Measurements from ENCODE around the gene B9D1. TPM values are rescaled to one million over a fixed set of nuclear protein-coding genes. Genes with fewer than 3 reads are reported as not detected.

The B9D1 gene
- total RNA-seq, 2 donors from 2014 or later: 18.7 to 24.6 TPM

- no peaks in the 10 kb centered on the region for H3K36me3 ChIP-seq
- no peaks in the 10 kb centered on the region for H3K27me3 ChIP-seq
- H3K9me3 ChIP-seq: no peaks in the 10 kb centered on the region
- DNase-seq (ENCODE audit: low spot score): peak; percentile 93
- H3K4me1 ChIP-seq: peaks cover 0 to 66% of the 10 kb centered on the region in 2 donors
- peak overlapping the region; percentile 78 to 81 for H3K27ac ChIP-seq
- no peak for TF ChIP-seq CTCF (IDR thresholded peaks at IDR 0.05)
- H3K4me3 ChIP-seq: no peak overlapping the region
Measured at GRCh38 chr17:19346351-19347255, 15.9 kb downstream of the B9D1 start.

- H3K27ac ChIP-seq: peak overlapping the region; percentile 78 to 81
- no peak for DNase-seq (ENCODE audit: low spot score)
- peaks cover 0 to 68% of the 10 kb centered on the region in 2 donors for H3K4me1 ChIP-seq
- TF ChIP-seq CTCF (IDR thresholded peaks at IDR 0.05): no peak
- no peaks in the 10 kb centered on the region for H3K36me3 ChIP-seq
- no peak overlapping the region for H3K4me3 ChIP-seq
- H3K9me3 ChIP-seq: no peaks in the 10 kb centered on the region
- no peaks in the 10 kb centered on the region for H3K27me3 ChIP-seq
Measured at GRCh38 chr17:19345486-19346350, 16.8 kb downstream of the B9D1 start.

GRCh38 chr17:19345067-19345460 is 17.5 kb downstream of the B9D1 start:
- Histone ChIP-seq H3K36me3 (no peaks in the 10 kb centered on the region), H3K4me1 (peaks cover 0 to 68% of the 10 kb centered on the region in 2 donors), H3K9me3 (no peaks in the 10 kb centered on the region), H3K4me3 (no peak overlapping the region), H3K27me3 (no peaks in the 10 kb centered on the region), H3K27ac (no peak overlapping the region)
- DNase-seq (ENCODE audit: low spot score): no peak
- TF ChIP-seq CTCF (IDR thresholded peaks at IDR 0.05): no peak

GRCh38 chr17:19344311-19345066 is 18.0 kb downstream of the B9D1 start:
- TF ChIP-seq CTCF (IDR thresholded peaks at IDR 0.05): no peak
- no peaks in the 10 kb centered on the region for H3K9me3 ChIP-seq
- no peak for DNase-seq (ENCODE audit: low spot score)
- H3K27ac ChIP-seq: peak overlapping the region in 1 of 2 donors; percentile 56
- no peaks in the 10 kb centered on the region for H3K36me3 ChIP-seq
- H3K27me3 ChIP-seq: no peaks in the 10 kb centered on the region
- no peak overlapping the region for H3K4me3 ChIP-seq
- peaks cover 0 to 68% of the 10 kb centered on the region in 2 donors for H3K4me1 ChIP-seq

- Histone ChIP-seq H3K4me3 (no peak overlapping the region), H3K27me3 (no peaks in the 10 kb centered on the region), H3K9me3 (no peaks in the 10 kb centered on the region), H3K4me1 (peaks cover 0 to 68% of the 10 kb centered on the region in 2 donors), H3K27ac (peak overlapping the region in 1 of 2 donors; percentile 56), H3K36me3 (no peaks in the 10 kb centered on the region)
- no peak for TF ChIP-seq CTCF (IDR thresholded peaks at IDR 0.05)
- no peak for DNase-seq (ENCODE audit: low spot score)
Measured at GRCh38 chr17:19343671-19344151, 18.8 kb downstream of the B9D1 start.
